ENCODE data around the gene ARHGAP4.

The ARHGAP4 gene

GRCh38 chrX:153925739-153926551 lies at the start of gene ARHGAP4:
ARHGAP4 (minus strand) TSS chrX:153926264; CDS start chrX:153926202, 62 bp downstream.
- DNase-seq: peak; percentile 40 to 70 (median 51)

- no peak for DNase-seq
These were observed 48.7 kb upstream of the ARHGAP4 start for GRCh38 chrX:153974726-153975286.

GRCh38 chrX:153974003-153974725 lies 48.1 kb upstream of the ARHGAP4 start:
- peak; percentile 58 to 66 (median 61) for DNase-seq

- DNase-seq: no peak
These were observed 47.3 kb upstream of the ARHGAP4 start for GRCh38 chrX:153973127-153974002.

- DNase-seq: peak; percentile 91 to 94 (median 92)
These were observed 46.5 kb upstream of the ARHGAP4 start, which contains the start of gene TMEM187 for GRCh38 chrX:153972368-153973126. TMEM187 (plus strand) TSS chrX:153972754; CDS start chrX:153982063, 9,309 bp downstream.

- peak; percentile 92 to 94 (median 94) for DNase-seq
These were observed 45.6 kb upstream of the ARHGAP4 start, which contains the start of gene HCFC1 for GRCh38 chrX:153971450-153972367. HCFC1 (minus strand) TSS chrX:153971818; CDS start chrX:153970840, 978 bp downstream.

GRCh38 chrX:153971124-153971449 lies 45.0 kb upstream of the ARHGAP4 start:
- DNase-seq: peak; percentile 89 to 95 (median 92)

- DNase-seq: peak in 1 of 3 donors; percentile 50
These were observed 44.5 kb upstream of the ARHGAP4 start for GRCh38 chrX:153970357-153971123.

- DNase-seq: no peak
These were observed 43.9 kb upstream of the ARHGAP4 start for GRCh38 chrX:153969904-153970356.

GRCh38 chrX:153969125-153969903 lies 43.2 kb upstream of the ARHGAP4 start:
- no peak for DNase-seq

- DNase-seq: no peak
These were observed 42.7 kb upstream of the ARHGAP4 start for GRCh38 chrX:153968754-153969124.

- no peak for DNase-seq
These were observed 42.2 kb upstream of the ARHGAP4 start for GRCh38 chrX:153968255-153968654.

GRCh38 chrX:153967536-153968224 lies 41.6 kb upstream of the ARHGAP4 start:
- peak in 2 of 3 donors; percentile 54 to 79 for DNase-seq

- DNase-seq: peak in 1 of 3 donors; percentile 19
These were observed 40.9 kb upstream of the ARHGAP4 start for GRCh38 chrX:153966841-153967535.

- peak in 1 of 3 donors; percentile 18 for DNase-seq
These were observed 40.2 kb upstream of the ARHGAP4 start for GRCh38 chrX:153966283-153966688.

- no peak for DNase-seq
These were observed 39.3 kb upstream of the ARHGAP4 start for GRCh38 chrX:153965406-153965805.

- DNase-seq: no peak
These were observed 38.0 kb upstream of the ARHGAP4 start for GRCh38 chrX:153964105-153964504.
